ENCODE results near the gene AUTS2. TPM values are rescaled to one million over a fixed set of nuclear protein-coding genes. Genes with fewer than 3 reads are reported as not detected.

The AUTS2 gene
- total and polyA plus RNA-seq, 10 of the 15 experiments (the other 5 are each of a cell fraction or from before 2014, with no cell fraction given): 6.4 to 55.6 (median 21.6) TPM

GRCh38 chr7:69803699-69804516 lies 205.6 kb downstream of the AUTS2 start (continued):
- TF ChIP-seq, protein P1, sequence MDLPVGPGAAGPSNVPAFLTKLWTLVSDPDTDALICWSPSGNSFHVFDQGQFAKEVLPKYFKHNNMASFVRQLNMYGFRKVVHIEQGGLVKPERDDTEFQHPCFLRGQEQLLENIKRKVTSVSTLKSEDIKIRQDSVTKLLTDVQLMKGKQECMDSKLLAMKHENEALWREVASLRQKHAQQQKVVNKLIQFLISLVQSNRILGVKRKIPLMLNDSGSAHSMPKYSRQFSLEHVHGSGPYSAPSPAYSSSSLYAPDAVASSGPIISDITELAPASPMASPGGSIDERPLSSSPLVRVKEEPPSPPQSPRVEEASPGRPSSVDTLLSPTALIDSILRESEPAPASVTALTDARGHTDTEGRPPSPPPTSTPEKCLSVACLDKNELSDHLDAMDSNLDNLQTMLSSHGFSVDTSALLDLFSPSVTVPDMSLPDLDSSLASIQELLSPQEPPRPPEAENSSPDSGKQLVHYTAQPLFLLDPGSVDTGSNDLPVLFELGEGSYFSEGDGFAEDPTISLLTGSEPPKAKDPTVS (IDR thresholded peaks at IDR 0.05; ENCODE audit: low read depth, low read length): no peak
- TF ChIP-seq NFYA (IDR thresholded peaks at IDR 0.05; ENCODE audit: borderline replicate concordance, low read depth, low read length) (no peak), POLR2AphosphoS2 (IDR thresholded peaks at IDR 0.05; ENCODE audit: low read depth, low read length) (no peak), EP300 (IDR thresholded peaks at IDR 0.05; ENCODE audit: borderline replicate concordance in 1 of 2, control insufficient read depth in 1 of 2, low read depth in 2 of 2, low read length in 2 of 2) (peak; percentile 95 to 97), NBN (IDR thresholded peaks at IDR 0.05) (peak; percentile 96), NR2F1 (conservative IDR thresholded peaks at IDR 0.05) (peak; percentile 92), ATF7 (IDR thresholded peaks at IDR 0.05; ENCODE audit: low read depth) (peak; percentile 93), BMI1 (IDR thresholded peaks at IDR 0.05; ENCODE audit: borderline replicate concordance) (peak; percentile 78), RBBP5 (conservative IDR thresholded peaks at IDR 0.05) (no peak), TARDBP (IDR thresholded peaks at IDR 0.05; ENCODE audit: borderline replicate concordance) (peak; percentile 51; the same call in 1 of the 2 replicates), POLR2AphosphoS5 (IDR thresholded peaks at IDR 0.05; ENCODE audit: low read length) (peak; percentile 58; the same call in 1 of the 2 replicates), ZNF217 (IDR thresholded peaks at IDR 0.05) (peak; percentile 91), SRF (IDR thresholded peaks at IDR 0.05; ENCODE audit: low read depth in 2 of 2, low read length in 2 of 2) (peak in 1 of 2 experiments; percentile 83; a peak in 3 of 4 replicates), BRCA1 (IDR thresholded peaks at IDR 0.05; ENCODE audit: low read depth, low read length) (no peak), SPI1 (IDR thresholded peaks at IDR 0.05; ENCODE audit: borderline replicate concordance, insufficient read depth, low read depth, low read length) (no peak), BACH1 (IDR thresholded peaks at IDR 0.05; ENCODE audit: borderline replicate concordance) (peak; percentile 95), LARP7 (IDR thresholded peaks at IDR 0.05) (no peak), ZBED1 (IDR thresholded peaks at IDR 0.05; ENCODE audit: borderline replicate concordance) (peak; percentile 95; the same call in 1 of the 2 replicates), WRNIP1 (IDR thresholded peaks at IDR 0.05; ENCODE audit: borderline replicate concordance, low read depth, low read length) (no peak), PAX8 (IDR thresholded peaks at IDR 0.05) (no peak), HDAC6 (IDR thresholded peaks at IDR 0.05; ENCODE audit: unreplicated experiment) (no peak), RAD51 (IDR thresholded peaks at IDR 0.05) (peak; percentile 26; the same call in 1 of the 2 replicates), ETV6 (conservative IDR thresholded peaks at IDR 0.05 in 1 of 2, IDR thresholded peaks at IDR 0.05 in 1 of 2; ENCODE audit: borderline replicate concordance in 1 of 2, low read depth in 1 of 2) (peak in 1 of 2 experiments; percentile 78; a peak in 1 of 4 replicates), CREB1 (IDR thresholded peaks at IDR 0.05; ENCODE audit: low read depth) (peak; percentile 41; the same call in 1 of the 2 replicates), ESRRA (IDR thresholded peaks at IDR 0.05; ENCODE audit: low read length) (no peak), TCF7 (IDR thresholded peaks at IDR 0.05; ENCODE audit: borderline replicate concordance) (peak; percentile 94), KLF5 (IDR thresholded peaks at IDR 0.05; ENCODE audit: partially characterized antibody) (peak; percentile 58), DPF2 (IDR thresholded peaks at IDR 0.05) (peak; percentile 95), PKNOX1 (IDR thresholded peaks at IDR 0.05) (peak; percentile 68)
- TF ChIP-seq, protein P2, sequence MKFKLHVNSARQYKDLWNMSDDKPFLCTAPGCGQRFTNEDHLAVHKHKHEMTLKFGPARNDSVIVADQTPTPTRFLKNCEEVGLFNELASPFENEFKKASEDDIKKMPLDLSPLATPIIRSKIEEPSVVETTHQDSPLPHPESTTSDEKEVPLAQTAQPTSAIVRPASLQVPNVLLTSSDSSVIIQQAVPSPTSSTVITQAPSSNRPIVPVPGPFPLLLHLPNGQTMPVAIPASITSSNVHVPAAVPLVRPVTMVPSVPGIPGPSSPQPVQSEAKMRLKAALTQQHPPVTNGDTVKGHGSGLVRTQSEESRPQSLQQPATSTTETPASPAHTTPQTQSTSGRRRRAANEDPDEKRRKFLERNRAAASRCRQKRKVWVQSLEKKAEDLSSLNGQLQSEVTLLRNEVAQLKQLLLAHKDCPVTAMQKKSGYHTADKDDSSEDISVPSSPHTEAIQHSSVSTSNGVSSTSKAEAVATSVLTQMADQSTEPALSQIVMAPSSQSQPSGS (IDR thresholded peaks at IDR 0.05; ENCODE audit: low read length): peak; percentile 99

Data from GM12878 (cell line).